ENCODE data around the gene NLRP6.
"Not testable (repeated sequence)": the region's sequence is repeated elsewhere in the genome, so short reads cannot be mapped to it uniquely, and the experiment has no call there.

NLRP6 gene

GRCh38 chr11:306645-307371 lies 28.6 kb downstream of the NLRP6 start:
- no peaks in the 10 kb centered on the region for H3K36me3 ChIP-seq (replicated peaks)
- no peak for DNase-seq (ENCODE audit: low spot score in 2 of 2)
- no peaks in the 10 kb centered on the region for H3K9me3 ChIP-seq
- H3K4me1 ChIP-seq = peaks cover 14% of the 10 kb centered on the region
- in situ Hi-C loops (cut with MboI; ENCODE audit: low sequenced_read_pairs) = no loop called here
- H3K4me3 ChIP-seq = no peak overlapping the region
- no peaks in the 10 kb centered on the region for H3K27me3 ChIP-seq (ENCODE audit: low read depth)

DNA sequence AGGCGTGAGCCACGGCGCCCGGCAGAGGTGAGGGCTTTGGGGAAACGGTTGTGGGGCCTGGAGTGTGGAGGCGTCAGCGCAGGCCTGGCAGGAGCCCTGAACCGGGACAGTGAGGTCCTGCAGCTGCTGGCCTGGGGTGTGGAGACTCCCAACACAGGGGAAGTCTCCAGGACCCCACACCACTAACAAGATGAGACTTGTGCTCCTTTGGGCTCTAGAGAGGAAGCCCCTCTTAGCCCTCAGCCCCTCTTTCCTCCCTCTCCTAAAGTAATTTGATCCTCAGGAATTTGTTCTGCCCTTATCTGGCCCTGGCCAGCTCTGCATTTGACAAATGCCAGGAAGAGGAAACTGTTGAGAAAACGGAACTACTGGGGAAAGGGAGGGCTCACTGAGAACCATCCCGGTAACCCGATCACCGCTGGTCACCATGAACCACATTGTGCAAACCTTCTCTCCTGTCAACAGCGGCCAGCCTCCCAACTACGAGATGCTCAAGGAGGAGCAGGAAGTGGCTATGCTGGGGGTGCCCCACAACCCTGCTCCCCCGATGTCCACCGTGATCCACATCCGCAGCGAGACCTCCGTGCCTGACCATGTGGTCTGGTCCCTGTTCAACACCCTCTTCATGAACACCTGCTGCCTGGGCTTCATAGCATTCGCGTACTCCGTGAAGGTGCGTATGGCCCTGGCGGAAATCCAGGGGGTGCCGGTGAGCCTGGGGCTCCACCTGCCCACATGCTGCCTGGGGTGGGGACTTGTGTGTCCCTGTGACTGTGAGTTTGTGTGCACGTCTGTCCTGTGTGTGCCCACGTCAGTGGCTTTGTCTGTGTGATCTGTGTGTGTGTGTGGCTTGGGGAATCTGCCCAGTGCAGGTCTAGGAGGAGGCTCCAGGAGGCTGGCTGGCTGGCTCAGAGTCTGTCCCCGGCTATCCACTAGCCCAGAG lies 29.8 kb downstream of the NLRP6 start, which contains the start of gene IFITM2:
IFITM2 (plus strand) TSS at position 51 of the 943 bp plus-strand sequence; CDS start at position 428, 377 bp downstream.
- H3K27me3 ChIP-seq (ENCODE audit: low read depth); H3K36me3 ChIP-seq (replicated peaks); DNase-seq (ENCODE audit: low spot score in 2 of 2); in situ Hi-C loops (cut with MboI; ENCODE audit: low sequenced_read_pairs); H3K4me3 ChIP-seq; H3K9me3 ChIP-seq; H3K4me1 ChIP-seq: not testable (repeated sequence)

- in situ Hi-C loops (cut with MboI; ENCODE audit: low sequenced_read_pairs); H3K9me3 ChIP-seq; H3K36me3 ChIP-seq (replicated peaks); DNase-seq (ENCODE audit: low spot score in 2 of 2); H3K27me3 ChIP-seq (ENCODE audit: low read depth); H3K4me3 ChIP-seq: not testable (repeated sequence)
- H3K4me1 ChIP-seq = peaks cover 16% of the 10 kb centered on the region
Observed at GRCh38 chr11:308740-309665, 30.8 kb downstream of the NLRP6 start.

DNA sequence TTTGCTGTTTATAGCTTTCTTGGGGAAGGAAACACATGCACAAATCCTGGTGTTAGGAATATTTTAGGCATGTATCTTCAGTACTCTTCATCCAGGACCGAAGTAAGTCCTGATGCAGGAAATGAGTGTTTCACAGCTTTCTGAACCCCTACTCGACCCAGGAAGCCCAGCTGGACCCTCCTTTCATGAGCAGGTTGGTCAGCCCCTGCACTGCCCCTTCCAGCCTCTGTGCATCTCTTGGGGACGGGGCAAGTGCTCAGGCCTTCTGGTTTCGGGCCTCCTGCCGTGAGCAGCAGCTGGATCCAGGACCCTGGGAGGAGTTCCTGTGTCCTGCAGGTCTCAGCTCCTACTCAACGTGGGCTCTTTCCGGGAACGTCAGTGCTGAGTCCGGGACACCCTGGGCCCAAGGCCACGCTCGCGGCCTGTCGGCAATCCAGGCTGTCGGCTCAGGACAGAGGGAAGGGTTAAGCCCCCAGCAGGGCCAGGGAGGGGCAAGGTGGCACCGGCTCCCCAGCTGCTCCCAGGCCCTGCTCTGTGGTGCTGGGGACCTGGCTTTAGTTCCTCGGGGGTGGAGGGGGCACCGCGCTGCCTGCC lies 31.9 kb downstream of the NLRP6 start:
- Histone ChIP-seq H3K4me1 (peaks cover 17% of the 10 kb centered on the region), H3K4me3 (peak overlapping the region; percentile 13)
- H3K9me3 ChIP-seq; in situ Hi-C loops (cut with MboI; ENCODE audit: low sequenced_read_pairs); DNase-seq (ENCODE audit: low spot score in 2 of 2); H3K27me3 ChIP-seq (ENCODE audit: low read depth); H3K36me3 ChIP-seq (replicated peaks): not testable (repeated sequence)

GRCh38 chr11:311013-311748 lies 33.0 kb downstream of the NLRP6 start:
- H3K9me3 ChIP-seq; in situ Hi-C loops (cut with MboI; ENCODE audit: low sequenced_read_pairs); DNase-seq (ENCODE audit: low spot score in 2 of 2); H3K36me3 ChIP-seq (replicated peaks); H3K4me3 ChIP-seq; H3K27me3 ChIP-seq (ENCODE audit: low read depth): not testable (repeated sequence)
- peaks cover 16% of the 10 kb centered on the region for H3K4me1 ChIP-seq

DNA sequence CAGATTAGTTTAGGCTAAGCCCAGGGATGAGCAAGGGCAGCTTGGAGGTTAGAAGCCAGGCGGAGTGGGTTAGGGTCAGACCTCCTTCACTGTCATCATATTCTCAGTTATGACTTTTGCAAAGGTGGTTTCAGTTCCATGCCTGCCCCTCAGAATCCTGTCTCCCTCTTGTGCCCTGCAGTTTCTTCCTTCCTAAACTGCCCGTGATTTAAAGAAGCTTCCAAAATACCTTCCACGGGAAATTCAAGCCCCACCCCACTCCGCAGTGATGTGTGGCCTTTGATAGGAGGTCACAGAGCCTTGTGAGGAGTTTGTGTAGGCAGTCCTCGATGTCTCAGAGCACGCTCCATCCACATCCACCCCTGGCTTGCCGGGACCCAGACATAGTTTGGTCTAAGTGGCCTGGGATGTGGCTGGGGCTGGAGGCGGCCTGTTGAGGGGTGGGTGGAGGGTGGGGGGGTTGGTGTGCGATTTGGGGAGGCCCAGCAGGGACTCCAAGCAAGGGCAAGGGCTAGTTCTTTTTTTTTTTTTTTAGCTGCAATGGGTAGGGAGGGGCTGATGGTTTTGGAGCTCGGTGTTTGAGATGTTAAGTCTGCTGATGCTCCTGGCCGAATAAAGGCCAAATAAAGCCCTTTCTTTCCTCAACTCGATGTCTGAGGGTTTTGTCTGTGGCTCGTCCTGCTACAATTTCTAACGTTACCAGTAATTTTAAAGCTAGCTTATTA lies 34.0 kb downstream of the NLRP6 start:
- no peaks in the 10 kb centered on the region for H3K9me3 ChIP-seq
- DNase-seq (ENCODE audit: low spot score in 2 of 2) = no peak
- no peaks in the 10 kb centered on the region for H3K36me3 ChIP-seq (replicated peaks)
- in situ Hi-C loops (cut with MboI; ENCODE audit: low sequenced_read_pairs) = no loop called here
- H3K4me1 ChIP-seq = peaks cover 24% of the 10 kb centered on the region
- no peaks in the 10 kb centered on the region for H3K27me3 ChIP-seq (ENCODE audit: low read depth)
- H3K4me3 ChIP-seq = no peak overlapping the region

- peaks cover 30% of the 10 kb centered on the region for H3K4me1 ChIP-seq
- in situ Hi-C loops (cut with MboI; ENCODE audit: low sequenced_read_pairs) = no loop called here
Observed at GRCh38 chr11:313304-313786, 35.1 kb downstream of the NLRP6 start.

DNA sequence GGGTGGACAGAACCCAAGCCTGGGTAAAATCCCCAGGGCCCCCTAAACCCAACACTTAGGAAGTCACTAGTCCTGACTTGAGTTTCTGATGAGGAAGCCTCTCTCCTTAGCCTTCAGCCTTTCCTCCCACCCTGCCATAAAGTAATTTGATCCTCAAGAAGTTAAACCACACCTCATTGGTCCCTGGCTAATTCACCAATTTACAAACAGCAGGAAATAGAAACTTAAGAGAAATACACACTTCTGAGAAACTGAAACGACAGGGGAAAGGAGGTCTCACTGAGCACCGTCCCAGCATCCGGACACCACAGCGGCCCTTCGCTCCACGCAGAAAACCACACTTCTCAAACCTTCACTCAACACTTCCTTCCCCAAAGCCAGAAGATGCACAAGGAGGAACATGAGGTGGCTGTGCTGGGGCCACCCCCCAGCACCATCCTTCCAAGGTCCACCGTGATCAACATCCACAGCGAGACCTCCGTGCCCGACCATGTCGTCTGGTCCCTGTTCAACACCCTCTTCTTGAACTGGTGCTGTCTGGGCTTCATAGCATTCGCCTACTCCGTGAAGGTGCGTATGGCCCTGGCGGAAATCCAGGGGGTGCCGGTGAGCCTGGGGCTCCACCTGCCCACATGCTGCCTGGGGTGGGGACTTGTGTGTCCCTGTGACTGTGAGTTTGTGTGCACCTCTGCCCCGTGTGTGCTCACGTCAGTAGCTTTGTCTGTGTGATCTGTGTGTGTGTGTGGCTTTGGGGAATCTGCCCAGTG lies 35.8 kb downstream of the NLRP6 start, which contains the start of gene IFITM1:
IFITM1 (plus strand) TSS at position 254 of the 767 bp plus-strand sequence; CDS start at position 385, 131 bp downstream.
- DNase-seq (ENCODE audit: low spot score in 2 of 2) = peak in 1 of 2 experiments; percentile 43
- in situ Hi-C loops (cut with MboI; ENCODE audit: low sequenced_read_pairs) = no loop called here

More at GRCh38 chr11:313304-313786, 35.1 kb downstream of the NLRP6 start:
- no peaks in the 10 kb centered on the region for H3K27me3 ChIP-seq (ENCODE audit: low read depth)
- no peaks in the 10 kb centered on the region for H3K36me3 ChIP-seq (replicated peaks)
- no peaks in the 10 kb centered on the region for H3K9me3 ChIP-seq
- H3K4me3 ChIP-seq = no peak overlapping the region
- no peak for DNase-seq (ENCODE audit: low spot score in 2 of 2)

GRCh38 chr11:314554-314875 lies 36.3 kb downstream of the NLRP6 start:
- Histone ChIP-seq H3K4me1 (peaks cover 30% of the 10 kb centered on the region), H3K4me3 (peak overlapping the region; percentile 24)
- in situ Hi-C loops (cut with MboI; ENCODE audit: low sequenced_read_pairs); H3K27me3 ChIP-seq (ENCODE audit: low read depth); H3K36me3 ChIP-seq (replicated peaks); H3K9me3 ChIP-seq; DNase-seq (ENCODE audit: low spot score in 2 of 2): not testable (repeated sequence)

More for the DNA sequence above, 35.8 kb downstream of the NLRP6 start, which contains the start of gene IFITM1:
- H3K4me1 ChIP-seq = peaks cover 30% of the 10 kb centered on the region
- no peaks in the 10 kb centered on the region for H3K36me3 ChIP-seq (replicated peaks)
- H3K27me3 ChIP-seq (ENCODE audit: low read depth) = no peaks in the 10 kb centered on the region
- no peaks in the 10 kb centered on the region for H3K9me3 ChIP-seq
- peak within 1 kb of the TSS; percentile 24 for H3K4me3 ChIP-seq

DNA sequence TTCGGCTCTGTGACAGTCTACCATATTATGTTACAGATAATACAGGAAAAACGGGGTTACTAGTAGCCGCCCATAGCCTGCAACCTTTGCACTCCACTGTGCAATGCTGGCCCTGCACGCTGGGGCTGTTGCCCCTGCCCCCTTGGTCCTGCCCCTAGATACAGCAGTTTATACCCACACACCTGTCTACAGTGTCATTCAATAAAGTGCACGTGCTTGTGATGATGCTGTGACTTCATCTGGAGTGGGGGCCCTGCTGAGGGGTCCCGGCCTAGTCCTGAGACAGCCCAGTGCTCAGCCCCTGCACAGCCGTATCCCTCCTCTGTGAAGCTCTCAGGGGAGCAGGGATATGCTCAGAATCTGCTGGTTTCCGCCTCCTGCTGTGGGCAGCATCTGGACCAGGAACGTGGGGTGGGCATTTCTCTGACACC lies 36.9 kb downstream of the NLRP6 start:
- Histone ChIP-seq H3K36me3 (replicated peaks) (no peaks in the 10 kb centered on the region), H3K4me3 (no peak overlapping the region)
- in situ Hi-C loops (cut with MboI; ENCODE audit: low sequenced_read_pairs) = no loop called here

GRCh38 chr11:315516-315994 lies 37.3 kb downstream of the NLRP6 start:
- no peaks in the 10 kb centered on the region for H3K27me3 ChIP-seq (ENCODE audit: low read depth)
- no peak overlapping the region for H3K4me3 ChIP-seq
- no peaks in the 10 kb centered on the region for H3K36me3 ChIP-seq (replicated peaks)
- peaks cover 30% of the 10 kb centered on the region for H3K4me1 ChIP-seq
- H3K9me3 ChIP-seq = no peaks in the 10 kb centered on the region
- in situ Hi-C loops (cut with MboI; ENCODE audit: low sequenced_read_pairs) = no loop called here
- DNase-seq (ENCODE audit: low spot score in 2 of 2) = no peak

More for the DNA sequence above, 36.9 kb downstream of the NLRP6 start:
- Histone ChIP-seq H3K4me1 (peaks cover 30% of the 10 kb centered on the region), H3K27me3 (ENCODE audit: low read depth) (no peaks in the 10 kb centered on the region), H3K9me3 (no peaks in the 10 kb centered on the region)
- DNase-seq (ENCODE audit: low spot score in 2 of 2) = no peak

Measured in HAP-1 (cell line).